Mucosa of descending colon (tissue), 3 donors: ENCODE data around the gene KCTD14. TPM values are rescaled to one million over a fixed set of nuclear protein-coding genes. Genes with fewer than 3 reads are reported as not detected.

Source experiments
- ATAC-seq: fragments of 200-7000 bp; cut with Tn5 transposase; one replicate; pipeline ENCODE4 v1.9.1; 2020; ENCODE audit warnings: mild to moderate bottlenecking, moderate library complexity
- DNase-seq, 3 donors: peaks; one replicate each; pipeline ENCODE4 v3.0.0-alpha.2; 2020
- H3K36me3 ChIP-seq: fragments of 200-600 bp; one replicate; pipeline ENCODE4 v1.8.0; 2021; ENCODE audit warnings: low read depth, mild to moderate bottlenecking
- H3K4me1 ChIP-seq: fragments of 200-600 bp; one replicate; pipeline ENCODE4 v1.8.0; 2021; ENCODE audit warnings: low read depth, mild to moderate bottlenecking
- H3K4me3 ChIP-seq: fragments of 200-600 bp; one replicate; pipeline ENCODE4 v1.8.0; 2021; ENCODE audit warnings: mild to moderate bottlenecking
- H3K9me3 ChIP-seq: fragments of 200-600 bp; one replicate; pipeline ENCODE4 v1.8.0; 2021; ENCODE audit warnings: mild to moderate bottlenecking
- intact Hi-C, 2 donors: fragments of 100-400 bp; cut with DNase I in 1 of 2; cut with micrococcal nuclease in 1 of 2; formaldehyde crosslinking; loops; one replicate each; pipeline versions ENCODE4 v1.11.0 to v1.11.1; 2022; cut with DNase I, micrococcal nuclease
- total RNA-seq, 3 donors: library from RNA; stranded (reverse); fragmentation: NEBNext Ultra II Directional in 2 of 3; extraction: Animal tissue kit (Norgen Biotek cat#: 25700) in 2 of 3; gene quantifications; one replicate each; pipeline versions ENCODE4 v1.2.1 to v1.2.4, GENCODE V29; 2021 to 2023
- TF ChIP-seq, protein P1 (sequence below): fragments of 200-600 bp; IDR thresholded peaks from one replicate; pipeline ENCODE4 v1.8.0; 2022; ENCODE audit warnings: antibody characterized with exemption, mild to moderate bottlenecking
- donor health status: DM: no; HTN: no; CAD: no; lungs with moderate emphysema.
- donor health status: DM: no; HTN: no; CAD: no.
- donor health status: DM: no; HTN: yes; CAD: no.

Gene KCTD14
- total RNA-seq, 3 donors from 2014 or later = 4.3 to 13.2 (median 9.9) TPM

DNA sequence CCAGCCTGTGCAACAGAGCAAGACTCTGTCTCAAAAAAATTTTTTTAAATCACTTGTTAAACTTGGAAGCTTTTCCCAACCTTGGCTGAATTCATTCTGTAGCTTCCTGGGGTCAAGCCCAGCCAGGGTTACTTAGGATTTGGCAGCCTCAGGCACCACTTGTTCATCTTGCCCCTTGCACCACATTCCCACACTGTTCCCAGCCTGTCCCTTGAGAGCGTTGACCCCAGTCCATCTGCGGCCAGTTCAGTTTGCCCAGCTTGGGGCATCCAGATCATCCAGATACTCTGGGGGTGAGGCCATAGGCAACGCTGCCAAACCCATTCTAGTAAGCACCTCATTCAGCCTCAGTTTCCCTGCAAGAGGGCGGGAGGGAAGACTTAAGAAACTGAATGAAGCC, 31.9 kb upstream of the KCTD14 start:
- Histone ChIP-seq H3K4me3 (no peak overlapping the region), H3K9me3 (no peaks in the 10 kb centered on the region), H3K4me1 (no peaks in the 10 kb centered on the region), H3K36me3 (no peaks in the 10 kb centered on the region)
- no peak for ATAC-seq
- DNase-seq = no peak
- intact Hi-C loops = no loop called here
- TF ChIP-seq, protein P1, sequence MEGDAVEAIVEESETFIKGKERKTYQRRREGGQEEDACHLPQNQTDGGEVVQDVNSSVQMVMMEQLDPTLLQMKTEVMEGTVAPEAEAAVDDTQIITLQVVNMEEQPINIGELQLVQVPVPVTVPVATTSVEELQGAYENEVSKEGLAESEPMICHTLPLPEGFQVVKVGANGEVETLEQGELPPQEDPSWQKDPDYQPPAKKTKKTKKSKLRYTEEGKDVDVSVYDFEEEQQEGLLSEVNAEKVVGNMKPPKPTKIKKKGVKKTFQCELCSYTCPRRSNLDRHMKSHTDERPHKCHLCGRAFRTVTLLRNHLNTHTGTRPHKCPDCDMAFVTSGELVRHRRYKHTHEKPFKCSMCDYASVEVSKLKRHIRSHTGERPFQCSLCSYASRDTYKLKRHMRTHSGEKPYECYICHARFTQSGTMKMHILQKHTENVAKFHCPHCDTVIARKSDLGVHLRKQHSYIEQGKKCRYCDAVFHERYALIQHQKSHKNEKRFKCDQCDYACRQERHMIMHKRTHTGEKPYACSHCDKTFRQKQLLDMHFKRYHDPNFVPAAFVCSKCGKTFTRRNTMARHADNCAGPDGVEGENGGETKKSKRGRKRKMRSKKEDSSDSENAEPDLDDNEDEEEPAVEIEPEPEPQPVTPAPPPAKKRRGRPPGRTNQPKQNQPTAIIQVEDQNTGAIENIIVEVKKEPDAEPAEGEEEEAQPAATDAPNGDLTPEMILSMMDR = no peak

DNA sequence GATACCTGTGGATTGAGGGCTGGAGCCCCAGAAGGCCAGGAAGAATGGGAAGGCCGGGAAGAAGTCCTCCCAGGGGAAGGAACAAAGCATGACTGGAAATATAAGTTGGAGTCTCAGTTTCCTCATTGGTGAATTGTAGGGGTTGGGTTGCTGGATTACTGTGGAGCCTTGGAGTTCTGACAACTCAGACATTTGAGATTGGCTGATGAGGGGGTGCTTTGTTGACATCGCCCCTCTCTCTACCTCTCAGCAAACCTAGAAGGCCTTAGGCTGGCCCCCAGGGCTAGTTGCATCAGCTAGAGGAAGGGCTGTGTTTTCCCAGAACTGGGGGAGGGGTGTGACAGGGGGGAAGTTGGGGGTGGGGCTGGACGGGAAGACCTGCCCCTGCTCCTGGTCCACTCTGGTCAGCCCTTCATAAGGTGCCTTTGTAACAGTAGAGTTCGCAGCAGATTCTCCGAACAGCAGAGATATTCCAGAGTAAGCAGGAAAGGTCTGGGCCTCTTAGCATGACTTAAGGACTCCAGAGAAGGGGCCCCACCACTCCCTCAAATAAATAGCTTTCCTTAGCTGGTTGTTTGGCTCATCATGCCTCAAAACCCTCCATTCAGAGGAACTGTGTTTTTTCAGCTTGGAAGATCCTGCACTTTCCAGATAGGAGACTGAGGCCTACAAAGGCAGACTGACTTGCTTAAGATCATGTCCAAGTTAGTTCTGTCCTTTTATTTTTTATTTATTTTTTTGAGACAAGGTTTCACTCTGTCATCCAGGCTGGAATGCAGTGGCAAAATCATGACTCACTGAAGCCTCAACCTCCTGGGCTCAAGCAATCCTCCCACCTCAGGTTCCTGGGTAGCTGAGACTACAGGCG, 28.1 kb upstream of the KCTD14 start:
- TF ChIP-seq, protein P1 = no peak
- intact Hi-C loops = no loop called here

DNA sequence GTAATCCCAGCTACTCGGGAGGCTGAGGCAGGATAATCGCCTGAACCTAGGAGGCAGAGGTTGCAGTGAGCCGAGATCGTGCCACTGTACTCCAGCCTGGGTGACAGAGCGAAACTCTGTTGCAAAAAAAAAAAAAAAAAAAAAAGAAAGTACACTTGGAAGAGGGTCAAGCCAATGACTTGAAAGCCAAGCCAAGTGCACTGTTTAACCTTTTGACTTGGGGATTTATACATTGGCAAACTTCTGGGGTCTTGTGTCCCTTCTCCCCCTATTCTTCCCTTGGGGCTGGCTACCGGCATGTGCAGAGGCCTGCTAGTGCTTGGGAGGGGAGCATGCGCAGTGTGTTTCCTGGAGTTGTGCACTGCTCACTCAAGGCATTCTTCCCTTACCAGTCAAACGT, 26.3 kb upstream of the KCTD14 start:
- DNase-seq (no peak), ATAC-seq (no peak)
- Histone ChIP-seq H3K36me3 (no peaks in the 10 kb centered on the region), H3K9me3 (no peaks in the 10 kb centered on the region), H3K4me1 (peaks cover 14% of the 10 kb centered on the region), H3K4me3 (no peak overlapping the region)
- intact Hi-C loops = no loop called here
- TF ChIP-seq, protein P1 = no peak

More for the DNA sequence above, 28.1 kb upstream of the KCTD14 start:
- DNase-seq = no peak
- ATAC-seq = no peak
- Histone ChIP-seq H3K36me3 (no peaks in the 10 kb centered on the region), H3K4me1 (no peaks in the 10 kb centered on the region), H3K9me3 (no peaks in the 10 kb centered on the region), H3K4me3 (no peak overlapping the region)

DNA sequence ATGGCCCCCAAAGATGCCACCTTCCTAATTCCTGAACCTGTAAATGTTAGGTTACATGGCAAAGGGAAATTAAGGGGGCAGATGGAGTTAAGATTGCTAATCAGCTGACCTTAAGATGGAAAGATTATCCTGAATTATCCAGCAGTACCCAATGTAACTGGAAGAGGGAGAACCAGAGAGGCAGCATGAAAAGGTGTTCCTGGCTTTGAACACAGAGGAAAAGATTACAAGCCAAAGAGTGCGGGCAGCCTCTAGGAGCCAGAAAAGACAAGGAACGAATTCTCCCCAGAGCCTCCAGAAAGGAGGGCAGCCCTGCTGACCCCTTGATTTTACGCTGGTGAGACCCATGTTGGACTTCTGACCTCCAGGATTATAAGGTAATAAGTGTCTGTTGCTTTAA, 25.5 kb upstream of the KCTD14 start:
- ATAC-seq (no peak), DNase-seq (no peak)
- no peaks in the 10 kb centered on the region for H3K36me3 ChIP-seq
- no peak overlapping the region for H3K4me3 ChIP-seq
- H3K4me1 ChIP-seq = peaks cover 14% of the 10 kb centered on the region
- H3K9me3 ChIP-seq = no peaks in the 10 kb centered on the region
- intact Hi-C loops = no loop called here
- TF ChIP-seq, protein P1 = no peak

DNA sequence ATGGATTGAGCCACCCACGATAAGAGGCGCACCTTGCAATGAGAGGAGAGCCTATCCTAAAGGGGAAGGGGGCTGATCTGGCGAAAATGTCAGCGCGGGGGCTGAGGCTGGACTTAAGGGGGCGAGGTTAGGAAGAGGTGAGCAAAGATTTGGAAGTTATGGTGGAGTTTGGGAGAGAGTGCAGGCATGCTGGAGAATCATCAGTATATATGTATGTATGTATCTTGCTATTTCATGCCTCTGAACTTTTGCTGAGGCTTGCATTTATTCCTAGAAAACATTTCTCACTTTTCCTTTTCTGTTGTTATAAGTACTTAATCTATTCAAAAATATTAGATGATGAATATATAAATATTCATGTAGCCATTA, 23.4 kb upstream of the KCTD14 start:
- Histone ChIP-seq H3K4me3 (no peak overlapping the region), H3K36me3 (no peaks in the 10 kb centered on the region), H3K9me3 (no peaks in the 10 kb centered on the region), H3K4me1 (peaks cover 19% of the 10 kb centered on the region)
- no peak for DNase-seq
- TF ChIP-seq, protein P1 = no peak
- intact Hi-C loops = no loop called here
- no peak for ATAC-seq
